Progenitor cell of endocrine pancreas (in vitro differentiated cells): ENCODE results near the gene CD247. TPM values are rescaled to one million over a fixed set of nuclear protein-coding genes. Genes with fewer than 3 reads are reported as not detected.

Experiments used
- DNase-seq: peaks from one replicate; pipeline ENCODE4 v3.0.0; 2021; ENCODE audit warnings: low spot score; ENCODE audit not compliant: unreplicated experiment
- H3K27ac Mint-ChIP-seq: 2 replicates; pipeline ENCODE4 v1.8.0; 2021; ENCODE audit warnings: mild to moderate bottlenecking, moderate library complexity, mixed read lengths
- H3K27me3 Mint-ChIP-seq: 2 replicates; pipeline ENCODE4 v1.8.0; 2021; ENCODE audit warnings: mixed read lengths
- H3K36me3 Mint-ChIP-seq: 2 replicates; pipeline ENCODE4 v1.8.0; 2022; ENCODE audit warnings: mixed read lengths; ENCODE audit not compliant: insufficient read depth
- H3K4me1 Mint-ChIP-seq: 2 replicates; pipeline ENCODE4 v1.8.0; 2021; ENCODE audit warnings: low read depth, mixed read lengths
- H3K4me3 Mint-ChIP-seq: 2 replicates; pipeline ENCODE4 v1.8.0; 2021; ENCODE audit warnings: low read depth, mild to moderate bottlenecking, moderate library complexity, mixed read lengths
- H3K9me3 Mint-ChIP-seq: 2 replicates; pipeline ENCODE4 v1.8.0; 2021; ENCODE audit warnings: low read depth, mixed read lengths
- CTCF ChIP-seq: fragments of 200-600 bp; sonication (generic); IDR thresholded peaks from one replicate; pipeline ENCODE4 v1.5.0; 2021; ENCODE audit warnings: antibody characterized with exemption, mild to moderate bottlenecking; ENCODE audit not compliant: unreplicated experiment
- total RNA-seq: library from RNA; stranded (reverse); gene quantifications from 2 replicates; pipeline ENCODE4 v1.2.1, GENCODE V29; 2021

Gene CD247
- total RNA-seq, 1 donor from 2014 or later, result not detected

- no peaks in the 10 kb centered on the region for H3K9me3 Mint-ChIP-seq
- no peaks in the 10 kb centered on the region for H3K36me3 Mint-ChIP-seq
- no peak overlapping the region for H3K27ac Mint-ChIP-seq
- DNase-seq, result no peak
- TF ChIP-seq CTCF, result no peak
- no peaks in the 10 kb centered on the region for H3K4me1 Mint-ChIP-seq
- H3K4me3 Mint-ChIP-seq, result no peak overlapping the region
- H3K27me3 Mint-ChIP-seq, result peaks cover 26% of the 10 kb centered on the region
These were observed 19.2 kb downstream of the CD247 start for GRCh38 chr1:167499106-167499505.

- DNase-seq, result no peak
- Mint-ChIP-seq H3K4me3 (no peak overlapping the region), H3K9me3 (no peaks in the 10 kb centered on the region), H3K36me3 (no peaks in the 10 kb centered on the region), H3K27ac (no peak overlapping the region), H3K4me1 (no peaks in the 10 kb centered on the region), H3K27me3 (peaks cover 17% of the 10 kb centered on the region)
- TF ChIP-seq CTCF, result no peak
These were observed 21.3 kb downstream of the CD247 start for GRCh38 chr1:167496797-167497619.

- Mint-ChIP-seq H3K4me3 (no peak overlapping the region), H3K9me3 (no peaks in the 10 kb centered on the region), H3K27me3 (peaks cover 21% of the 10 kb centered on the region), H3K27ac (no peak overlapping the region), H3K36me3 (no peaks in the 10 kb centered on the region), H3K4me1 (peaks cover 5% of the 10 kb centered on the region)
- no peak for TF ChIP-seq CTCF
- no peak for DNase-seq
These were observed 25.0 kb downstream of the CD247 start for GRCh38 chr1:167493372-167493771.

GRCh38 chr1:167492481-167492910 lies 25.8 kb downstream of the CD247 start:
- no peak for DNase-seq
- Mint-ChIP-seq H3K4me1 (peaks cover 5% of the 10 kb centered on the region), H3K36me3 (no peaks in the 10 kb centered on the region), H3K9me3 (no peaks in the 10 kb centered on the region), H3K27me3 (peaks cover 17% of the 10 kb centered on the region), H3K4me3 (no peak overlapping the region), H3K27ac (no peak overlapping the region)
- TF ChIP-seq CTCF, result no peak

GRCh38 chr1:167491586-167492461 lies 26.5 kb downstream of the CD247 start:
- H3K4me3 Mint-ChIP-seq, result no peak overlapping the region
- peaks cover 17% of the 10 kb centered on the region for H3K27me3 Mint-ChIP-seq

More at GRCh38 chr1:167491586-167492461, 26.5 kb downstream of the CD247 start:
- H3K4me1 Mint-ChIP-seq, result peaks cover 5% of the 10 kb centered on the region
- no peak for DNase-seq
- TF ChIP-seq CTCF, result no peak
- H3K27ac Mint-ChIP-seq, result no peak overlapping the region
- H3K36me3 Mint-ChIP-seq, result no peaks in the 10 kb centered on the region
- no peaks in the 10 kb centered on the region for H3K9me3 Mint-ChIP-seq
